ENCODE results near the gene WDR27. TPM values are rescaled to one million over a fixed set of nuclear protein-coding genes. Genes with fewer than 3 reads are reported as not detected.

WDR27 gene
- total RNA-seq, 3 donors from 2014 or later: 21.3 to 68.6 (median 56.4) TPM

- peaks cover 13 to 14% of the 10 kb centered on the region in 2 donors for H3K9me3 ChIP-seq
- H3K4me1 ChIP-seq: no peaks in the 10 kb centered on the region
- no peak for TF ChIP-seq CTCF (IDR thresholded peaks at IDR 0.05)
- TF ChIP-seq POLR2AphosphoS5 (IDR thresholded peaks at IDR 0.05): no peak
- no peak for TF ChIP-seq POLR2A (IDR thresholded peaks at IDR 0.05)
- no peaks in the 10 kb centered on the region for H3K36me3 ChIP-seq
- intact Hi-C loops (cut with DNase I; ENCODE audit: low total_unique reads): no loop called here
- H3K27me3 ChIP-seq: no peaks in the 10 kb centered on the region
- no peak for DNase-seq (ENCODE audit: low spot score in 2 of 2)
- no peak overlapping the region for H3K4me3 ChIP-seq
- no peak overlapping the region for H3K27ac ChIP-seq
These were observed 221.9 kb downstream of the WDR27 start for GRCh38 chr6:169479783-169480495.

GRCh38 chr6:169474362-169474761, 227.5 kb downstream of the WDR27 start:
- H3K27ac ChIP-seq: no peak overlapping the region
- TF ChIP-seq POLR2AphosphoS5 (IDR thresholded peaks at IDR 0.05): no peak
- no peak for TF ChIP-seq POLR2A (IDR thresholded peaks at IDR 0.05)
- no peak for TF ChIP-seq CTCF (IDR thresholded peaks at IDR 0.05)
- intact Hi-C loops (cut with DNase I; ENCODE audit: low total_unique reads): no loop called here
- H3K4me1 ChIP-seq: no peaks in the 10 kb centered on the region
- no peaks in the 10 kb centered on the region for H3K36me3 ChIP-seq
- peaks cover 15% of the 10 kb centered on the region in 2 donors for H3K9me3 ChIP-seq
- no peak overlapping the region for H3K4me3 ChIP-seq
- no peaks in the 10 kb centered on the region for H3K27me3 ChIP-seq
- DNase-seq (ENCODE audit: low spot score in 2 of 2): no peak

- intact Hi-C loops (cut with DNase I; ENCODE audit: low total_unique reads): no loop called here
These were observed 228.2 kb downstream of the WDR27 start for GRCh38 chr6:169473663-169474062.

GRCh38 chr6:169472786-169473416, 228.9 kb downstream of the WDR27 start:
- TF ChIP-seq POLR2AphosphoS5 (IDR thresholded peaks at IDR 0.05): no peak
- TF ChIP-seq POLR2A (IDR thresholded peaks at IDR 0.05): no peak
- no peak for TF ChIP-seq CTCF (IDR thresholded peaks at IDR 0.05)
- DNase-seq (ENCODE audit: low spot score in 2 of 2): no peak
- no peaks in the 10 kb centered on the region for H3K36me3 ChIP-seq
- H3K9me3 ChIP-seq: peaks cover 19 to 20% of the 10 kb centered on the region in 2 donors
- intact Hi-C loops (cut with DNase I; ENCODE audit: low total_unique reads): no loop called here
- H3K4me1 ChIP-seq: no peaks in the 10 kb centered on the region
- no peaks in the 10 kb centered on the region for H3K27me3 ChIP-seq
- no peak overlapping the region for H3K27ac ChIP-seq
- no peak overlapping the region for H3K4me3 ChIP-seq

More at GRCh38 chr6:169473663-169474062, 228.2 kb downstream of the WDR27 start:
- Histone ChIP-seq H3K27me3 (no peaks in the 10 kb centered on the region), H3K4me3 (no peak overlapping the region), H3K27ac (no peak overlapping the region), H3K9me3 (peaks cover 15% of the 10 kb centered on the region in 2 donors), H3K4me1 (no peaks in the 10 kb centered on the region), H3K36me3 (no peaks in the 10 kb centered on the region)
- no peak for DNase-seq (ENCODE audit: low spot score in 2 of 2)
- no peak for TF ChIP-seq POLR2A (IDR thresholded peaks at IDR 0.05)

GRCh38 chr6:169470790-169471189, 231.0 kb downstream of the WDR27 start:
- Histone ChIP-seq H3K36me3 (no peaks in the 10 kb centered on the region), H3K27ac (no peak overlapping the region), H3K4me3 (no peak overlapping the region), H3K9me3 (peaks cover 31 to 34% of the 10 kb centered on the region in 2 donors), H3K27me3 (no peaks in the 10 kb centered on the region), H3K4me1 (no peaks in the 10 kb centered on the region)
- TF ChIP-seq POLR2AphosphoS5 (IDR thresholded peaks at IDR 0.05) (no peak), POLR2A (IDR thresholded peaks at IDR 0.05) (no peak), CTCF (IDR thresholded peaks at IDR 0.05) (no peak)
- no peak for DNase-seq (ENCODE audit: low spot score in 2 of 2)
- intact Hi-C loops (cut with DNase I; ENCODE audit: low total_unique reads): no loop called here

Data from breast epithelium (tissue), 4 donors.